NCI-H2029 (cell line): ENCODE measurements around the gene NOX4.
"Not testable (repeated sequence)": the region's sequence is repeated elsewhere in the genome, so short reads cannot be mapped to it uniquely, and the experiment has no call there.

ENCODE experiments used
- DNase-seq: peaks from one replicate; lab custom pipeline; 2025; lab: John Stamatoyannopoulos, UW

The NOX4 gene

DNA sequence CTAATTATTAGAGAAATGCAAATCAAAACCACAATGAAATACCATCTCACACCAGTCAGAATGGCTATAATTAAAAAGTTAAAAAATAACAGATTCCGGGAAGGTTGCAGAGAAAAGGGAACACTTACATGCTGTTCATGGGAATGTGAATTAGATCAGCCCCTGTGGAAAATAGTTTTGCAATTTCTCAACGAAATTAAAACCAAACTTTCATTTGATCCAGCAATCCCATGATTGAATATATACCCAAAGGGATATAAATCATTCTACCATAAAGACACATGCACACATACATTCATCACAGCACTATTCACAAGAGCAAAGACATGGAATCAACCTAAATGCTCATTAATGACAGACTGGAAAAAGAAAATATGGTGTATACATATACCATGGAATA, 32.5 kb downstream of the NOX4 start:
- no peak for DNase-seq

DNA sequence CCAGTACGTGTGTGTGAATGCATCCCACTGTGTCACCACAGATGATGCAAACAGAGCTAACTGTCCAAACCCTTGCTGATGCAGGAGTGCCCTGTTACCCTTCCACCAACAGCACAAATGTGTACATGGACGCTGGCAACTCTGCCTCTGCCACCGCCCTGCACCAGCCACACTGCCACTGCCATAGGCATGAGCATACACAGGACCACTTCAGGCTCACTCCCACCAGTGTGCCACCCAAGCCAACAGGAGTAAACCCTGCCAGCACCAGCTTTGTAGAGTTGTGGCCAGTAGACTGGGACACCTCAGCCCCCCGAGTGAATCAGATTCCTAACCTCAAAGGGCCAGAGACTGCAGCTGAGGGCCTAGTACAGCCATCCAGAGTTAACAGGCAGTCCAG, 34.0 kb downstream of the NOX4 start:
- DNase-seq, result no peak

GRCh38 chr11:89456681-89457080, 34.5 kb downstream of the NOX4 start:
- no peak for DNase-seq

DNA sequence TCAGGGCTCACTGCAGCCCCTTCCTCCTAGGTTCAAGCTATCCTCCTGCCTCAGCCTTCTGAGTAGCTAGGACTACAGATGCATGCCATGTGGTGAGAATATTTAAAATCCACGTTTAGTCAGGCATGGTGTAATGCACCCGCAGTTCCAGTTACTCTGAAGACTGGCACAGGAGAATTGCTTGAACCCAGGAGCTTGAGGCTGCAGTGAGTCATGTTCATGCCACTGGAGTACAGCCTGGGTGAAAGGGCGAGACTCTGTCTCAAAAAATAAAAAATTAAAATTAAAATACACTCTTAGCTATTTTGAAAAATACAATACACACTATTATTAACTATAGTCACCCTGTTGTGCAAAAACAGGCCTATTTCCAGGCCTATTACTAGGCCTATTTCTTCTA, 38.4 kb downstream of the NOX4 start:
- no peak for DNase-seq

DNA sequence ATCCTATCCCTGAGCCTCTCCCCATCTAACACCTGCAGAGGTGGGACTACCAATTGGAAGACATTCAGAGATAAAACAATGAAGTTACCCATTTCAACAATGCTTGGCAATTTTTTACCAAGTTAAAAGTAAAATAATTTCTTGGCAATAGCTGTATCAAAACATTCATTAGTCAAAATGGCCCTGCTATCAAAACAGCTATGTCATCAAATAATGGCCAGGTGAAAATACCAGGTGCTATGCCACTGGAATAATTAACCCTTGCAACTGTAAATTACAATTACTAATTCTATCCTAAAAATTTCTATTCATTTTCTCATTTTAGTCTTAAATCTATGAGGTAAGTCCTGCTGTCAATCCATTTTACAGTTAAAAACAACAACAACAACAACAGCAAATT, 43.3 kb downstream of the NOX4 start:
- no peak for DNase-seq

DNA sequence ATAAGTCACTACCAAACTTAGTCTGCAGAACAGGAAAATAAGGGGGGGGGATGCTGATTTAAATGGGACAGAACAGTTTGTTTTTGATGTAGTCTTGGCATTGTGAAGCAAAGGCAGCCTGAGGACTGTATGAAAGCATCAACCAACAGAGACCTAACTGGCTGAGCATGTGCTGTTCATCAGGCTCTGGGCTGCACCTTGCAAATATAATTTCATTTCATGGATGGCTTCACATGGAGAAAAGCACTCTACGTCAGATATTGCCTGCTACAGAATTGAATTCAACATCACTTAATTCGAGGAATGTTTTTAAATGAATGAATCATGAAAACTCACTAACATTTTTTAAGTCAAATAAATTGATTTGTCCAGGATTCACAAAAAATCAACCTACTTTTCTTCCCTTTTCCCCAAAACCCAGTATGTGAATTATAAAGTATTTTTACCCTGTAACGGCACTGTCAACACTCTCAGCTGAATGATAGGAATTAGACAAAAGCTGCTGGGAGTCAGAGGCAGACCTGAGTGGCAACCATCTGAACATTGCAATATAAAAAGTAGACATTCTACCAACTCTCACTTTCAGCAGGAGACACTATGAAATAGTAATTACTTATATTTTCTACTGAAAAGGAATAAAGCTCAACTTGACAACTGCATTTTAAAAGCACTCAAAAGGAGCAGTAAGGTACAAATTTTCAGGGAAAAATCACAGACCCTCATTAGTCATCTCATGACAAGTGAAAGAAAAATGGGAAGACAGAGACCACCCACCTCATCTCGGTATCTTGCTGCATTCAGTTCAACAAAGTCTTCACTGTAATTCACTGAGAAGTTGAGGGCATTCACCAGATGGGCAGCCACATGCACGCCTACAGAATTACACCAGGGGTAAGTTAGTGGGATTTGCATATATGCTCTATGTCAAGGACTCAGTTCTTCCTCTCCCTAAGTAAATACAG, 47.5 kb downstream of the NOX4 start:
- no peak for DNase-seq

- no peak for DNase-seq
These were observed 48.4 kb downstream of the NOX4 start for GRCh38 chr11:89442801-89443200.

GRCh38 chr11:89441606-89442005, 49.6 kb downstream of the NOX4 start:
- no peak for DNase-seq

DNA sequence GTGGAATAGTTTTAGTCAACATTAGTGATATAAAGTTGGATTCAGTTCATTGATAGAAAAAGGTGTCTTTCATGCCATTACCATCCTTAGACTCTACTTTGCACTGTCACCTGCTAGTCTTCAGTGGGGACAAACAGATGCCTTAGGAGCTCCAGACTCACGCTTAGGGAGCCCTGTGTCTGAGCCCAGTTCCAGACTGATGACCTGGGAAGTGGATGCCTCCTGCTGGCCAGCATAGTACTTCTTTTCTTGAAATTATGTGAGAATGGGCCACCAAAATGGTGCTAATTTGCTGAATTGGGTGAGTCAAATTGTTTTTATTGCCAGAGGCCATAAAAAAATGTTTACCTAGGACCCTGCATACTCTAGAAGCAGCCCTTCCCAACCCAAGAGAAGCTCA, 53.9 kb downstream of the NOX4 start:
- DNase-seq, result no peak

DNA sequence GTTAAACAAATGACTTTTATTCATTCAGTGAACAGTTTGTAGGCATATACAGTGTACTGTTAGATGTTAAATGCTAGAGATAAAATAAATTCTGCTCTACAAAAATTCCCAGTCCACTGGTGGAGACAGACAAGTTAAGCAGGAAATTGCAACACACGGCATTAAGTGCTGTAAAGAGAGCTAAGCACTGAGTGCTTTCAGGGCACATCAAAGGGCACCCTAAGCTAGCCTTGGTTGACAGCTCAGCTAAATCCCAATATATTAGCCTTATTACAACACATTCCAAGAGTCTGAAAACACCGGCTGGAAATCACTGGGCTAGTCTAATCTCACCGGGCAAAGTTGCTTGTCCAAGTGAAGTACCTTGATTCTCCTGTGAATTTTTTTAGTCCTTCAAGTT, 55.1 kb downstream of the NOX4 start:
- DNase-seq, result no peak

GRCh38 chr11:89433278-89433677, 57.9 kb downstream of the NOX4 start:
- no peak for DNase-seq

DNA sequence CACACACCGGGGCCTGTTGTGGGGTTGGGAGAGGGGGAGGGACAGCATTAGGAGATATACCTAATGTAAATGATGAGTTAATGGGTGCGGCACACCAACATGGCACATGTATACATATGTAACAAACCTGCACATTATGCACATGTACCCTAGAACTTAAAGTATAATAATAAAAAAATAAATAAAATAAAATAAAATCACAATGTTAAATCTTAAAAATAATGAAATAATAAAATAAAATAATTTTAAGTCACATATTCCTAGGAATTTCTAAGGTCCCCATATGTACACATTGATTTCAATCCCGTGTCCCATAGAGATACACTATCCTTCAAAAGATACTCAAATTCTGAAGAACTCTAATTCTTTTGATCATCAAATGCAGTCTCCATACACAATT, 59.0 kb downstream of the NOX4 start:
- not testable (repeated sequence) for DNase-seq

DNA sequence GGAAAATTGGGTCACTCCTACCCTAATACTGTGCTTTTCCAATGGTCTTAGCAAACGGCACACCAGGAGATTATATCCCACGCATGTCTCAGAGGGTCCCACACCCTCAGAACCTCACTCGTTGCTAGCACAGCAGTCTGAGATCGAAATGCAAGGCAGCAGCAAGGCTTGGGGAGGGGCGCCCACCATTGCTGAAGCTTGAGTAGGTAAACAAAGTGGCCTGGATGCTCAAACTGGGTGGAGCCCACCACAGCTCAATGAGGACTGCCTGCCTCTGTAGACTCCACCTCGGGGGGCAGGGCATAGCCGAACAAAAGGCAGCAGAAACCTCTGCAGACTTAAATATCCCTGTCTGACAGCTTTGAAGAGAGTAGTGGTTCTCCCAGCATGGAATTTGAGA, 64.7 kb downstream of the NOX4 start:
- not testable (repeated sequence) for DNase-seq

GRCh38 chr11:89421718-89422117, 69.5 kb downstream of the NOX4 start:
- no peak for DNase-seq

DNA sequence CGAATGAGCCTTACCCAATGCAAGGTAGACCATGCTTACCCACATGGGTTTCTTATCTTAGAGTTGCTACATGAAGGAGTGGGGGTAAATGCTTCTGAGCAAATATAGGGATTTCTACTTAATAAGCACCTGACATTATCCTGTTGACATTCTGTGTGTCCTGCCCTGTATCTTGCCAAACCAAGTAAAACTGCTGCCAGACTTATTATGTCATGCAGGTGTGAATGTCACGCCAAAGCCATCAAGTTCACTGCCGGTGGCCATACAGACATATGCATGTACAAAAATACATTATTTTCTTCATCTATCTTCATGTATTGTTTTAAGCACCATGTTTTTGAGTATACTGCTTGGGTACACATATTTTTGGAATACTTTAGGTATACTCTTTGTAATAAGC, 70.2 kb downstream of the NOX4 start:
- no peak for DNase-seq

DNA sequence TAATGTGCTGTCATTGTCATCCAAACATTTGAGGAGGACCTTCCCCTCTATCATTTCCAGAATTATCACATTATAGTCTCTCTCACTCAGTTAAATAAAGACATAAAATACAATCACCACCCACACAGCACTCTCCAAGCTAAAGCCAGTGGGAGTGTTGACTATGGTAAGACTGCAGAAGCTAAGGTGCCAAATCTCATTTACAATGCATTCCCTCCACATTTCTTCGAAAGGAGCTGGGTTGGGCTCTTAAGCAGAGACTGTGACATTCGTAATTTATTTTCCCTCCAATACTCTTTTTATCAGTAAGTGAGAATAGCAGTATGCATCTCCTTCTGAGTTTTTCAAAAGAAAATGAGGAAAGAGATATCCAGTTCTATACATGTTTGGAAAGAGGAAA, 74.2 kb downstream of the NOX4 start:
- DNase-seq, result no peak

- DNase-seq, result not testable (repeated sequence)
These were observed 80.1 kb downstream of the NOX4 start for GRCh38 chr11:89411112-89411511.

DNA sequence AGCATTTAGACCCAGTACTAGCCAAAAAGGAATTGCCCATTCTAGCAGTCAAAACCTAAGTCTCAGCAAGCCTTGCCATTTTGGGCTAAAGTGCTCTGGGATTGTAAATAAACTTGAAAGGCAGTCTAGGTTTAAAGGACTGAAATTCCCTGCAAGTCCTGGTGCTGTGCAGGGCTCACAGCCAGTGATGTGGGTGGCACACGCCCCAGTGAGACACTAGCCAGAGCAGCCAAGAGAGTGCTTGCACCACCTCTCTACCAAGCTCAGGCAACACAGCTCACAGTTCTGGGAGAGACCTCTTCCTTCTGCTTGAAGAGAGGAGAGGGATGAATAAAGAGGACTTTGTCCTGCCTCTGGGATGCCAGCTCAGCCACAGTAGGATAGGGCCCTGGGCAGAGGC, 80.5 kb downstream of the NOX4 start:
- not testable (repeated sequence) for DNase-seq

DNA sequence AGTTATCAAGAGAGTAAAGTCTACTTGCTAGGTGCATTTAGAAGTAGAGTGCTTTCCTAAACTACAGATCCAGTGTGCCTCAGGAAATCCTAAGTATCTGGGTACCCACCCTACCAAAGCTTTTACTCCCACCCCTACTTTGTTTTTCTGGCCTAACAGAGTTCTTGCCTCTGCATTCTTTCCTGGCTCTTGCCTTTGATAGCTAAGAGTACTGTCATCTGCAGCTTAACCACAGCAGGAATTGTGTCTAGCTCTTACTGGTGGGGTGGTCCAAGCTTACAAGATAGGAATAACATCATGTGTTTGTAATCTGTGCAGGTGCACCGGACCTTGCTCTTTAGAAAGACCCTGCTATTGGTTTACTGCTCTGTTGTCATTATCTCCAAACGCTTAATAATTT, 82.7 kb downstream of the NOX4 start:
- DNase-seq, result not testable (repeated sequence)

GRCh38 chr11:89405629-89406028, 85.5 kb downstream of the NOX4 start:
- DNase-seq, result no peak

- not testable (repeated sequence) for DNase-seq
These were observed 99.5 kb downstream of the NOX4 start for GRCh38 chr11:89391654-89392053.

GRCh38 chr11:89387501-89387900, 103.7 kb downstream of the NOX4 start:
- not testable (repeated sequence) for DNase-seq

DNA sequence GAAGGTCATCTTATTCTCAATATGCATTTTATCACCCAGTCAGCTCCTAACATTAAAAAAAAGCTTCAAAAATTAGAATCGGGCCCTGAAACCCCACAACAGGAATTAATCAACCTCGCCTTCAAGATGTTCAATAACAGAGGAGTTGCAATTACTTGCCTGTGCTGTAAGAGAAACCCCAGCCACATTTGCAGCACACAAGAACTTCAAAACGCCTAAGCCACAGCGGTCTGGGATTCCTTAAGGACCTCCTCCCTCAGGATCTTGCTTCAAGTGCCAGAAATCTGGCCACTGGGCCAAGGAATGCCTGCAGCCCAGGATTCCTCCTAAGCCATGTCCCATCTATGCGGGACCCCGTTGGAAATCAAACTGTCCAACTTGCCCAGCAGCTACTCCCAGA, 108.2 kb downstream of the NOX4 start:
- not testable (repeated sequence) for DNase-seq

DNA sequence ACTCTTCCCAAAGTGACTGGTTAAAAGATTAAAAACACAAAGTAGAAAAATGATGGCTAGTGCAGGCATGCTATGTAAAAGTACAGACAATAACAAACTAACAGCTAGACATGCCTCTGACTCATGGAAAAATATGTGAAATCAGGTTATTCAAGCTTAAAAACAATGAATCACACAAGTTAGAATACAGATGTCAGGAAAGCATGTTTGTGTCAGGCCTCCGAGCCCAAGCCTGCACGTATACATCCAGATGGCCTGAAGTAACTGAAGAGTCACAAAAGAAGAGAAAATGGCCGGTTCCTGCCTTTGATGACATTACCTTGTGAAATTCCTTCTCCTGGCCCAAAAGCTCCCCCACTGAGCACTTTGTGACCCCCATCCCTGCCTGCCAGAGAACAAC, 110.1 kb downstream of the NOX4 start:
- DNase-seq, result no peak
